DOHH2 (cell line): ENCODE data around the gene COL5A1.

Source experiments
- H3F3A ChIP-seq: fragments of 200-600 bp; sonication (generic), shearing (Covaris generic); 2 replicates; pipeline ENCODE4 v1.6.0; 2016; ENCODE audit warnings: antibody characterized with exemption, mild to moderate bottlenecking; ENCODE audit not compliant: control insufficient read depth, insufficient read depth
- H3K27ac ChIP-seq: fragments of 200-600 bp; sonication (generic); 2 replicates; pipeline ENCODE4 v1.5.1; 2014; ENCODE audit warnings: low read depth, mild to moderate bottlenecking, low read length, moderate library complexity
- H3K27me3 ChIP-seq: fragments of 200-600 bp; sonication (generic); 2 replicates; pipeline ENCODE4 v1.6.1; 2014; ENCODE audit warnings: mild to moderate bottlenecking, low read length, mixed read lengths; ENCODE audit not compliant: control insufficient read depth
- H3K36me3 ChIP-seq: fragments of 200-600 bp; sonication (generic); 2 replicates; pipeline ENCODE4 v1.6.1; 2014; ENCODE audit warnings: mild to moderate bottlenecking, low read length, moderate library complexity, mixed read lengths; ENCODE audit not compliant: control insufficient read depth
- H3K4me1 ChIP-seq: fragments of 200-600 bp; sonication (generic); 2 replicates; pipeline ENCODE4 v1.6.1; 2014; ENCODE audit warnings: mild to moderate bottlenecking, low read length, mixed read lengths; ENCODE audit not compliant: control insufficient read depth
- H3K4me2 ChIP-seq: fragments of 200-600 bp; sonication (generic); 2 replicates; pipeline ENCODE4 v1.6.0; 2014; ENCODE audit warnings: mild to moderate bottlenecking, low read length, moderate library complexity
- H3K4me3 ChIP-seq: fragments of 200-600 bp; sonication (generic); 2 replicates; pipeline ENCODE4 v1.5.1; 2014; ENCODE audit warnings: mild to moderate bottlenecking, low read length, mixed read lengths
- H3K79me2 ChIP-seq: fragments of 200-600 bp; sonication (generic); 2 replicates; pipeline ENCODE4 v1.6.1; 2014; ENCODE audit warnings: mild to moderate bottlenecking, low read length, mixed read lengths; ENCODE audit not compliant: control insufficient read depth
- H3K9me2 ChIP-seq: fragments of 200-600 bp; sonication (generic); replicated peaks from 2 replicates; pipeline ENCODE4 v1.6.1; 2014; ENCODE audit warnings: mild to moderate bottlenecking, low read length, mixed read lengths; ENCODE audit not compliant: control insufficient read depth
- H3K9me3 ChIP-seq: fragments of 200-600 bp; sonication (generic); 2 replicates; pipeline ENCODE4 v1.6.1; 2014; ENCODE audit warnings: antibody characterized with exemption, low read length, mixed read lengths; ENCODE audit not compliant: control insufficient read depth, insufficient read depth
- H4K20me1 ChIP-seq: fragments of 200-600 bp; sonication (generic); 2 replicates; pipeline ENCODE4 v1.6.0; 2014; ENCODE audit warnings: low read depth, mild to moderate bottlenecking, antibody characterized with exemption, low read length, moderate library complexity; ENCODE audit not compliant: control insufficient read depth, insufficient read depth
- CTCF ChIP-seq: fragments of 200-600 bp; sonication (generic); IDR thresholded peaks from one replicate; pipeline ENCODE4 v1.5.1; 2014; ENCODE audit warnings: antibody characterized with exemption, mild to moderate bottlenecking, low read depth, low read length; ENCODE audit not compliant: poor library complexity, severe bottlenecking
- EZH2phosphoT487 ChIP-seq: fragments of 200-600 bp; sonication (generic); IDR thresholded peaks from 2 replicates; pipeline ENCODE4 v1.6.1; 2017; ENCODE audit warnings: borderline replicate concordance, mild to moderate bottlenecking, antibody characterized with exemption, low read length, moderate library complexity, mixed read lengths

COL5A1 gene

GRCh38 chr9:134811079-134811672 is 169.6 kb downstream of the COL5A1 start:
- no peaks in the 10 kb centered on the region for H3F3A ChIP-seq
- H3K36me3 ChIP-seq, result no peaks in the 10 kb centered on the region
- H3K4me1 ChIP-seq, result no peaks in the 10 kb centered on the region
- TF ChIP-seq EZH2phosphoT487, result no peak
- TF ChIP-seq CTCF, result no peak
- H3K4me3 ChIP-seq, result no peak overlapping the region
- H3K27ac ChIP-seq, result no peak overlapping the region
- H3K79me2 ChIP-seq, result no peaks in the 10 kb centered on the region
- H4K20me1 ChIP-seq, result no peaks in the 10 kb centered on the region
- no peaks in the 10 kb centered on the region for H3K9me3 ChIP-seq
- H3K4me2 ChIP-seq, result no peak overlapping the region
- no peaks in the 10 kb centered on the region for H3K27me3 ChIP-seq
- no peaks in the 10 kb centered on the region for H3K9me2 ChIP-seq

GRCh38 chr9:134811673-134812342 is 170.2 kb downstream of the COL5A1 start:
- Histone ChIP-seq H3F3A (no peaks in the 10 kb centered on the region), H3K27me3 (no peaks in the 10 kb centered on the region)

GRCh38 chr9:134812343-134812673 is 170.7 kb downstream of the COL5A1 start:
- Histone ChIP-seq H3K4me1 (no peaks in the 10 kb centered on the region), H3K4me3 (no peak overlapping the region), H3K27me3 (no peaks in the 10 kb centered on the region), H3K9me3 (no peaks in the 10 kb centered on the region), H3F3A (no peaks in the 10 kb centered on the region), H3K36me3 (no peaks in the 10 kb centered on the region), H4K20me1 (no peaks in the 10 kb centered on the region), H3K79me2 (no peaks in the 10 kb centered on the region), H3K4me2 (no peak overlapping the region), H3K9me2 (no peaks in the 10 kb centered on the region), H3K27ac (no peak overlapping the region)
- no peak for TF ChIP-seq EZH2phosphoT487
- TF ChIP-seq CTCF, result no peak

More at GRCh38 chr9:134811673-134812342, 170.2 kb downstream of the COL5A1 start:
- H3K9me2 ChIP-seq, result no peaks in the 10 kb centered on the region
- H3K4me1 ChIP-seq, result no peaks in the 10 kb centered on the region
- no peak for TF ChIP-seq EZH2phosphoT487
- no peak for TF ChIP-seq CTCF
- no peaks in the 10 kb centered on the region for H4K20me1 ChIP-seq
- H3K79me2 ChIP-seq, result no peaks in the 10 kb centered on the region
- H3K27ac ChIP-seq, result no peak overlapping the region
- H3K4me2 ChIP-seq, result no peak overlapping the region
- no peaks in the 10 kb centered on the region for H3K9me3 ChIP-seq
- no peak overlapping the region for H3K4me3 ChIP-seq
- H3K36me3 ChIP-seq, result no peaks in the 10 kb centered on the region
